Pericardium fibroblast (primary cell): Measurements from ENCODE around the gene TMEM31. TPM values are rescaled to one million over a fixed set of nuclear protein-coding genes. Genes with fewer than 3 reads are reported as not detected.

Experiments
- total RNA-seq: library from RNA; depleted of rRNA; stranded (reverse); fragments of >200 nt; gene quantifications from 2 replicates; pipeline ENCODE4 v1.2.3, GENCODE V29; 2015

The TMEM31 gene, protein sequence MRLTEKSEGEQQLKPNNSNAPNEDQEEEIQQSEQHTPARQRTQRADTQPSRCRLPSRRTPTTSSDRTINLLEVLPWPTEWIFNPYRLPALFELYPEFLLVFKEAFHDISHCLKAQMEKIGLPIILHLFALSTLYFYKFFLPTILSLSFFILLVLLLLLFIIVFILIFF
- total RNA-seq: not detected in 2 replicates

DNA sequence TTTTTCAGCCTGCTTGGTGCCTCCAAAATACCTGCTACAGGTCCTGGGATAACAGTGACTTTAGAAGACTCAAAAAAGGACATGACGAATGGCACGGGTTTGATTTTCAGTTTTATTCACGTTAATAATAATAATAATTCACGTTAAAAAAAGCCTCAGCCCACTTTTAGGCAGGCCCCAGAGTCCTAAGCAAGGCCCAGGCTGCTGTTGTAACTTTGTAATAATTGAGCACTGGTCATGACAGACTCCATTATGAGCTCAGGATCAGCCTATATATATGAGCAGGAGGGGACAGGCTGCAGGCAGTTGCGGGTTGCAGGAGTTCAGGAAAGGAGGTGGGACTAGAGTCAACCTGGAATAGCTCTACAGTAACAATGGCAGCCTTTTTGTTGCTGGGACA, at the start of gene TMEM31:
TMEM31 (plus strand) TSS at position 301 of the 400 bp plus-strand sequence. CDS start 1,350 bp downstream, outside the sequence.

DNA sequence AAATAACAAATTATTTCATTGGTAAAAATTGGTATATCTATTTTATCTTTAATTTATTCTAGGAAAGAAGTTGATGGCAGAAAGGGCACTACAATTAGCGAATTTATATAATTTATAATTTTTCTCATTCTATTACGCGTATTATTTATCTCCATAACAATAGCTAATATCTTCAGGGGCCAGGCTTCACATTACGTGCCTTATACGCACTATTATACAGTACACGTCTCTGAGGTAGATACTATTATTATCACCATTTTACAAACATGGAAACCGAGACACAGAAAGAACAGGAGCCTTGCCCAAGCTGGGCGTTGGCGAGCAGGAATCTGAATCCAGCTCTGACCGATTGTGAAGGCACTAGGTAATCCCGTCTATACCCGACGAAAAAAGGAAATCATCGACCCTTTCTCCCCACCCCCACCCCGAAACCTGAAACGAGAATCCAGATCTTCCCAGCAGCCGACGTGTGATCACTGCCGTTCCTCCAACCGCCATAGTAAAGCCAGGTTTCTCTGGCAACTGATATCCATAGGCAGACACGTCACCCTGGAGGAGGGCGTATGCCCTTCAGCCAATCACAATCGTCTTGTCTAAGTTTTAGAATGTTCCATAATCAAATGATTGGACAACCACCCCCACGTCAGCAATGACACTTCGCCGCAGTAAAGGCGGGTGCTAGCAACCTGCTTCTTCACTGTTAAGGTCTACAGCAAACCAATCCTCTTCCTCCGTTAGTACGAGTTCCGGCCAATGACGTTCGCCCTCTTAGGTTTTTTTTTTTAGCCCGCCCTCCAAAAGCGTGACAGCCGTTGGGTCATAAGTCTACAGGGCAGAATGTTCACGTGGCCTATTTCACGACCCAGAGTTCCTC, 24.3 kb upstream of the TMEM31 start, which contains the start of gene MORF4L2:
MORF4L2 (minus strand) TSS at position 501 of the 874 bp plus-strand sequence. CDS start 9,672 bp downstream, outside the sequence.

Other genes with a start within 250 kb of the TMEM31 start
- 0.17 and 0.58 TPM in 2 replicates for gene RAB40A, start 191.4 kb upstream of the TMEM31 start, total RNA-seq
- 119 and 253 TPM in 2 replicates for gene TCEAL4, start 125.4 kb upstream of the TMEM31 start, total RNA-seq
- gene TCEAL3, start 102.9 kb upstream of the TMEM31 start, total RNA-seq: 38.0 and 98.5 TPM in 2 replicates
- gene TCEAL1, start 81.9 kb upstream of the TMEM31 start, total RNA-seq: 42.2 and 76.0 TPM in 2 replicates
- gene MORF4L2, start 24.2 kb upstream of the TMEM31 start, total RNA-seq: 390 and 792 TPM in 2 replicates
- 2.5 and 5.8 TPM in 2 replicates for gene PLP1, start 65.9 kb downstream of the TMEM31 start, total RNA-seq
- gene RAB9B, start 121.3 kb downstream of the TMEM31 start, total RNA-seq: 0.23 and 1.1 TPM in 2 replicates